Measurements from ENCODE around the gene SLCO4A1. TPM values are rescaled to one million over a fixed set of nuclear protein-coding genes. Genes with fewer than 3 reads are reported as not detected.

Gene SLCO4A1
- total and polyA plus RNA-seq, 9 donors, result 0.11 to 1.2 (median 0.45) TPM

- DNase-seq, result no peak
- WGBS (ENCODE audit: insufficient coverage), result 53% methylated on average over 18 of the region's 18 CpGs
- Histone ChIP-seq H3K4me1 (ENCODE audit: control insufficient read depth, insufficient read depth, low read length) (peaks cover 5% of the 10 kb centered on the region), H3K27me3 (ENCODE audit: control insufficient read depth, insufficient read depth, low read length) (peaks cover 36% of the 10 kb centered on the region), H3K4me3 (ENCODE audit: low read length) (no peak overlapping the region), H3K9me3 (replicated peaks; ENCODE audit: control insufficient read depth, low read depth, low read length) (peaks cover 21% of the 10 kb centered on the region), H3K36me3 (ENCODE audit: control insufficient read depth, insufficient read depth, low read length) (no peaks in the 10 kb centered on the region), H3K27ac (ENCODE audit: low read length) (no peak overlapping the region)
Measured at GRCh38 chr20:62717933-62718332, 75.6 kb downstream of the SLCO4A1 start.

- peaks cover 21% of the 10 kb centered on the region for H3K9me3 ChIP-seq (replicated peaks; ENCODE audit: control insufficient read depth, low read depth, low read length)
- DNase-seq, result no peak
- peaks cover 10% of the 10 kb centered on the region for H3K4me1 ChIP-seq (ENCODE audit: control insufficient read depth, insufficient read depth, low read length)
- H3K4me3 ChIP-seq (ENCODE audit: low read length), result no peak overlapping the region
- H3K36me3 ChIP-seq (ENCODE audit: control insufficient read depth, insufficient read depth, low read length), result no peaks in the 10 kb centered on the region
- H3K27me3 ChIP-seq (ENCODE audit: control insufficient read depth, insufficient read depth, low read length), result peaks cover 33% of the 10 kb centered on the region
- no peak overlapping the region for H3K27ac ChIP-seq (ENCODE audit: low read length)
- 20% methylated on average over 4 of the region's 12 CpGs for WGBS (ENCODE audit: insufficient coverage)
Measured at GRCh38 chr20:62718546-62718945, 76.2 kb downstream of the SLCO4A1 start.

- Histone ChIP-seq H3K27ac (ENCODE audit: low read length) (no peak overlapping the region), H3K9me3 (replicated peaks; ENCODE audit: control insufficient read depth, low read depth, low read length) (peaks cover 21% of the 10 kb centered on the region), H3K4me1 (ENCODE audit: control insufficient read depth, insufficient read depth, low read length) (peaks cover 18% of the 10 kb centered on the region), H3K36me3 (ENCODE audit: control insufficient read depth, insufficient read depth, low read length) (no peaks in the 10 kb centered on the region), H3K4me3 (ENCODE audit: low read length) (no peak overlapping the region), H3K27me3 (ENCODE audit: control insufficient read depth, insufficient read depth, low read length) (peaks cover 35% of the 10 kb centered on the region)
- 70% methylated on average over 9 of the region's 12 CpGs for WGBS (ENCODE audit: insufficient coverage)
- DNase-seq, result no peak
Measured at GRCh38 chr20:62719250-62719935, 77.1 kb downstream of the SLCO4A1 start.

Other genes with a start within 250 kb of the SLCO4A1 start
- gene CABLES2, start 235.2 kb upstream of the SLCO4A1 start, total RNA-seq, result 2.0 TPM
- 1 to 10 TPM; 4.6 to 8.2 (median 5.9) TPM for gene CABLES2, start 235.2 kb upstream of the SLCO4A1 start, polyA plus RNA-seq (ENCODE audit: insufficient read depth in 1 of 8, insufficient read length in 8 of 8, low replicate concordance in 1 of 8)
- not detected for gene RBBP8NL, start 215.0 kb upstream of the SLCO4A1 start, total RNA-seq
- gene RBBP8NL, start 215.0 kb upstream of the SLCO4A1 start, polyA plus RNA-seq (ENCODE audit: insufficient read depth in 1 of 8, insufficient read length in 8 of 8, low replicate concordance in 1 of 8), result under 1 TPM in 5 of 8 donors, not detected in 3; 0.04 to 0.68 (median 0.11) TPM
- gene GATA5, start 166.5 kb upstream of the SLCO4A1 start, total RNA-seq, result not detected
- gene GATA5, start 166.5 kb upstream of the SLCO4A1 start, polyA plus RNA-seq (ENCODE audit: insufficient read depth in 1 of 8, insufficient read length in 8 of 8, low replicate concordance in 1 of 8), result 1 to 10 TPM in 1 of 8 donors, under 1 TPM in 4, not detected in 3; 0.06 to 2.5 (median 0.08) TPM
- 0.04 TPM for gene NTSR1, start 66.3 kb downstream of the SLCO4A1 start, total RNA-seq
- gene NTSR1, start 66.3 kb downstream of the SLCO4A1 start, polyA plus RNA-seq (ENCODE audit: insufficient read depth in 1 of 8, insufficient read length in 8 of 8, low replicate concordance in 1 of 8), result under 1 TPM; 0.10 to 0.27 (median 0.18) TPM
- 12.1 TPM for gene MRGBP, start 154.0 kb downstream of the SLCO4A1 start, total RNA-seq
- gene MRGBP, start 154.0 kb downstream of the SLCO4A1 start, polyA plus RNA-seq (ENCODE audit: insufficient read depth in 1 of 8, insufficient read length in 8 of 8, low replicate concordance in 1 of 8), result 10 to 100 TPM in 6 of 8 donors, 1 to 10 TPM in 2; 8.4 to 13.4 (median 11.7) TPM
- gene OGFR, start 162.3 kb downstream of the SLCO4A1 start, total RNA-seq, result 23.2 TPM
- gene OGFR, start 162.3 kb downstream of the SLCO4A1 start, polyA plus RNA-seq (ENCODE audit: insufficient read depth in 1 of 8, insufficient read length in 8 of 8, low replicate concordance in 1 of 8), result 10 to 100 TPM; 16.7 to 26.6 (median 21.5) TPM
- 27.1 TPM for gene COL9A3, start 174.5 kb downstream of the SLCO4A1 start, total RNA-seq
- 10 to 100 TPM in 6 of 8 donors, 1 to 10 TPM in 2; 6.4 to 43.5 (median 13.9) TPM for gene COL9A3, start 174.5 kb downstream of the SLCO4A1 start, polyA plus RNA-seq (ENCODE audit: insufficient read depth in 1 of 8, insufficient read length in 8 of 8, low replicate concordance in 1 of 8)
- gene TCFL5, start 219.3 kb downstream of the SLCO4A1 start, total RNA-seq, result 9.7 TPM
- gene TCFL5, start 219.3 kb downstream of the SLCO4A1 start, polyA plus RNA-seq (ENCODE audit: insufficient read depth in 1 of 8, insufficient read length in 8 of 8, low replicate concordance in 1 of 8), result 10 to 100 TPM in 2 of 8 donors, 1 to 10 TPM in 6; 6.1 to 12.1 (median 8.1) TPM